Activated T-cell treated with anti-CD3 and anti-CD28 coated beads, Interleukin-2, amount 50 U/mL, for 72 hours (primary cell): Measurements from ENCODE around the gene SCFD1. TPM values are rescaled to one million over a fixed set of nuclear protein-coding genes. Genes with fewer than 3 reads are reported as not detected.
A peak's percentile ranks its signal among the peaks of the same experiment; 100 is the strongest.

ENCODE experiments used
- ATAC-seq, 2 donors: fragments of 150-1000 bp; cut with Tn5 transposase; replicated peaks in 1 of 2; 2 replicates each; pipeline ENCODE4 v1.10.0; 2021; ENCODE audit warnings: moderate library complexity in 2 of 2, mild to moderate bottlenecking in 1 of 2
- DNase-seq, 2 donors: peaks; one replicate each; pipeline ENCODE4 v3.0.0; 2021 to 2022; ENCODE audit warnings: mixed read lengths in 1 of 2
- H3K27ac Mint-ChIP-seq: one replicate; pipeline ENCODE4 v1.8.0; 2022; ENCODE audit warnings: mild to moderate bottlenecking, moderate library complexity, mixed read lengths
- H3K27me3 Mint-ChIP-seq: one replicate; pipeline ENCODE4 v1.8.0; 2022; ENCODE audit warnings: low read depth, mixed read lengths
- H3K36me3 Mint-ChIP-seq, 2 donors: one replicate each; pipeline ENCODE4 v1.8.0; 2022; ENCODE audit warnings: mixed read lengths in 2 of 2, mild to moderate bottlenecking in 1 of 2; ENCODE audit not compliant: insufficient read depth in 2 of 2
- H3K4me1 Mint-ChIP-seq: one replicate; pipeline ENCODE4 v1.8.0; 2022; ENCODE audit warnings: low read depth, mixed read lengths
- H3K4me3 Mint-ChIP-seq, 2 donors: one replicate each; pipeline ENCODE4 v1.8.0; 2022; ENCODE audit warnings: mild to moderate bottlenecking in 2 of 2, mixed read lengths in 2 of 2, moderate library complexity in 2 of 2
- H3K9me3 Mint-ChIP-seq, 2 donors: one replicate each; pipeline ENCODE4 v1.8.0; 2022; ENCODE audit warnings: mixed read lengths in 2 of 2
- total RNA-seq, 2 donors: library from RNA; stranded (reverse); gene quantifications; one replicate each; pipeline ENCODE4 v1.2.3, GENCODE V29; 2022

The SCFD1 gene
- total RNA-seq, 2 donors from 2014 or later, result 63.8 to 64.0 TPM

GRCh38 chr14:30706704-30707103 is 84.6 kb downstream of the SCFD1 start:
- no peak for ATAC-seq
- Mint-ChIP-seq H3K27ac (no peak overlapping the region), H3K36me3 (peaks cover 0 to 2% of the 10 kb centered on the region in 2 donors), H3K27me3 (no peaks in the 10 kb centered on the region), H3K9me3 (no peaks in the 10 kb centered on the region), H3K4me3 (no peak overlapping the region), H3K4me1 (no peaks in the 10 kb centered on the region)
- DNase-seq, result no peak

- no peak for DNase-seq
- H3K9me3 Mint-ChIP-seq, result no peaks in the 10 kb centered on the region
- H3K4me1 Mint-ChIP-seq, result no peaks in the 10 kb centered on the region
- ATAC-seq, result no peak
- peaks cover 0 to 2% of the 10 kb centered on the region in 2 donors for H3K36me3 Mint-ChIP-seq
- no peak overlapping the region for H3K27ac Mint-ChIP-seq
- no peak overlapping the region for H3K4me3 Mint-ChIP-seq
- H3K27me3 Mint-ChIP-seq, result no peaks in the 10 kb centered on the region
These were observed 86.0 kb downstream of the SCFD1 start for GRCh38 chr14:30708157-30708556.

- Mint-ChIP-seq H3K27me3 (no peaks in the 10 kb centered on the region), H3K36me3 (peaks cover 0 to 2% of the 10 kb centered on the region in 2 donors), H3K27ac (no peak overlapping the region), H3K4me3 (no peak overlapping the region), H3K9me3 (no peaks in the 10 kb centered on the region), H3K4me1 (no peaks in the 10 kb centered on the region)
- ATAC-seq (no peak), DNase-seq (no peak)
These were observed 87.1 kb downstream of the SCFD1 start for GRCh38 chr14:30709201-30709600.

GRCh38 chr14:30710876-30711275 is 88.8 kb downstream of the SCFD1 start:
- Mint-ChIP-seq H3K4me1 (no peaks in the 10 kb centered on the region), H3K4me3 (no peak overlapping the region), H3K27ac (no peak overlapping the region), H3K9me3 (no peaks in the 10 kb centered on the region), H3K27me3 (no peaks in the 10 kb centered on the region), H3K36me3 (peaks cover 0 to 2% of the 10 kb centered on the region in 2 donors)
- DNase-seq (no peak), ATAC-seq (no peak)

- DNase-seq (no peak), ATAC-seq (no peak)
- Mint-ChIP-seq H3K9me3 (no peaks in the 10 kb centered on the region), H3K27ac (no peak overlapping the region), H3K4me3 (no peak overlapping the region), H3K27me3 (no peaks in the 10 kb centered on the region), H3K4me1 (no peaks in the 10 kb centered on the region), H3K36me3 (peaks cover 0 to 4% of the 10 kb centered on the region in 2 donors)
These were observed 97.0 kb downstream of the SCFD1 start for GRCh38 chr14:30719137-30719536.

- Mint-ChIP-seq H3K9me3 (peaks cover 0 to 4% of the 10 kb centered on the region in 2 donors), H3K27me3 (no peaks in the 10 kb centered on the region), H3K4me1 (no peaks in the 10 kb centered on the region), H3K27ac (peak overlapping the region; percentile 60), H3K4me3 (no peak overlapping the region), H3K36me3 (peaks cover 17 to 30% of the 10 kb centered on the region in 2 donors)
- DNase-seq, result no peak
- ATAC-seq, result no peak
These were observed 103.6 kb downstream of the SCFD1 start for GRCh38 chr14:30725763-30726162.

GRCh38 chr14:30728471-30728870 is 106.4 kb downstream of the SCFD1 start:
- no peak for ATAC-seq
- Mint-ChIP-seq H3K4me1 (no peaks in the 10 kb centered on the region), H3K9me3 (peaks cover 0 to 4% of the 10 kb centered on the region in 2 donors), H3K36me3 (peaks cover 15 to 34% of the 10 kb centered on the region in 2 donors), H3K27me3 (no peaks in the 10 kb centered on the region), H3K4me3 (no peak overlapping the region), H3K27ac (no peak overlapping the region)
- DNase-seq, result no peak

- Mint-ChIP-seq H3K27me3 (no peaks in the 10 kb centered on the region), H3K27ac (no peak overlapping the region), H3K4me3 (no peak overlapping the region), H3K9me3 (peaks cover 0 to 4% of the 10 kb centered on the region in 2 donors), H3K4me1 (no peaks in the 10 kb centered on the region), H3K36me3 (peaks cover 0 to 2% of the 10 kb centered on the region in 2 donors)
- DNase-seq (no peak), ATAC-seq (no peak)
These were observed 115.8 kb downstream of the SCFD1 start for GRCh38 chr14:30737916-30738315.

GRCh38 chr14:30738978-30739377 is 116.9 kb downstream of the SCFD1 start:
- peaks cover 0 to 2% of the 10 kb centered on the region in 2 donors for H3K36me3 Mint-ChIP-seq
- no peaks in the 10 kb centered on the region for H3K4me1 Mint-ChIP-seq
- H3K27ac Mint-ChIP-seq, result no peak overlapping the region
- no peak overlapping the region for H3K4me3 Mint-ChIP-seq
- no peak for DNase-seq
- no peak for ATAC-seq
- H3K9me3 Mint-ChIP-seq, result peaks cover 0 to 4% of the 10 kb centered on the region in 2 donors
- H3K27me3 Mint-ChIP-seq, result no peaks in the 10 kb centered on the region

GRCh38 chr14:30748343-30748742 is 126.2 kb downstream of the SCFD1 start:
- ATAC-seq, result no peak
- Mint-ChIP-seq H3K4me1 (no peaks in the 10 kb centered on the region), H3K36me3 (no peaks in the 10 kb centered on the region), H3K4me3 (no peak overlapping the region), H3K27ac (no peak overlapping the region), H3K27me3 (no peaks in the 10 kb centered on the region), H3K9me3 (no peaks in the 10 kb centered on the region)
- no peak for DNase-seq

GRCh38 chr14:30751646-30752416 is 129.7 kb downstream of the SCFD1 start:
- DNase-seq (no peak), ATAC-seq (no peak)
- H3K27ac Mint-ChIP-seq, result no peak overlapping the region
- H3K27me3 Mint-ChIP-seq, result peaks cover 8% of the 10 kb centered on the region
- H3K4me3 Mint-ChIP-seq, result no peak overlapping the region
- H3K9me3 Mint-ChIP-seq, result no peaks in the 10 kb centered on the region
- no peaks in the 10 kb centered on the region for H3K4me1 Mint-ChIP-seq
- no peaks in the 10 kb centered on the region for H3K36me3 Mint-ChIP-seq

GRCh38 chr14:30753452-30753851 is 131.3 kb downstream of the SCFD1 start:
- no peaks in the 10 kb centered on the region for H3K4me1 Mint-ChIP-seq
- no peak overlapping the region for H3K27ac Mint-ChIP-seq
- no peaks in the 10 kb centered on the region for H3K9me3 Mint-ChIP-seq
- ATAC-seq, result no peak
- H3K36me3 Mint-ChIP-seq, result no peaks in the 10 kb centered on the region
- H3K4me3 Mint-ChIP-seq, result no peak overlapping the region
- peaks cover 8% of the 10 kb centered on the region for H3K27me3 Mint-ChIP-seq
- DNase-seq, result no peak

GRCh38 chr14:30754778-30755177 is 132.7 kb downstream of the SCFD1 start:
- no peak overlapping the region for H3K4me3 Mint-ChIP-seq
- no peak for DNase-seq
- no peaks in the 10 kb centered on the region for H3K36me3 Mint-ChIP-seq
- no peak for ATAC-seq
- no peak overlapping the region for H3K27ac Mint-ChIP-seq
- no peaks in the 10 kb centered on the region for H3K4me1 Mint-ChIP-seq
- H3K27me3 Mint-ChIP-seq, result peaks cover 8% of the 10 kb centered on the region
- H3K9me3 Mint-ChIP-seq, result no peaks in the 10 kb centered on the region

GRCh38 chr14:30756594-30756993 is 134.5 kb downstream of the SCFD1 start:
- Mint-ChIP-seq H3K4me1 (no peaks in the 10 kb centered on the region), H3K27ac (no peak overlapping the region), H3K4me3 (no peak overlapping the region), H3K27me3 (peaks cover 8% of the 10 kb centered on the region), H3K36me3 (no peaks in the 10 kb centered on the region), H3K9me3 (peaks cover 0 to 1% of the 10 kb centered on the region in 2 donors)
- ATAC-seq (no peak), DNase-seq (no peak)
